Stimulated activated CD8-positive, alpha-beta memory T cell treated with anti-CD3 and anti-CD28 coated beads, Interleukin-4, amount 100 ng/mL, for 1 hour (primary cell): Measurements from ENCODE around the gene SEC14L2.
"Not testable (repeated sequence)": the region's sequence is repeated elsewhere in the genome, so short reads cannot be mapped to it uniquely, and the experiment has no call there.

Source experiments
- DNase-seq, 2 donors: peaks; one replicate each; pipeline ENCODE4 v3.0.0-alpha.2; 2020; ENCODE audit warnings: low read depth in 2 of 2, low spot score in 1 of 2

The SEC14L2 gene

GRCh38 chr22:30455075-30455840 lies 58.4 kb downstream of the SEC14L2 start:
- no peak for DNase-seq

DNA sequence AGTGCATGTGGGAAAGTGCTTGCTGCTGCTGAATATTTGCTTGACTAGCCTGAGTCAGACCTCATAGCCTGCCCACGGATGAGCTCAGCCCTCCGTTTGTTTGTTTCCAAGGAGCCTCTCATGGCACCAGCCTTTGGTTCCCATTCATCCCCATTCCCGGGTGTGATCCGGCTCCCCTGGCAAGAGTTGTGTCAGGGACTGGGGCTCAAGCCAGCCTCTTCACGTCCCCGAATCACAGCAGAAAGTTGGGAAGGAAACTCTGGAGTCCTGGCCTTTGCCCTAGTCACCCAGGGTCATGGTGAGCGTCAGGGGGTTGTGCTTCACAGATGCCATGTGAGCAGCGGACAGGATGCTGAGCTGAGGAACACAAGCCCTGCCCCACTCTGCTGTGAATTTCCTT lies 61.2 kb downstream of the SEC14L2 start:
- DNase-seq = no peak

DNA sequence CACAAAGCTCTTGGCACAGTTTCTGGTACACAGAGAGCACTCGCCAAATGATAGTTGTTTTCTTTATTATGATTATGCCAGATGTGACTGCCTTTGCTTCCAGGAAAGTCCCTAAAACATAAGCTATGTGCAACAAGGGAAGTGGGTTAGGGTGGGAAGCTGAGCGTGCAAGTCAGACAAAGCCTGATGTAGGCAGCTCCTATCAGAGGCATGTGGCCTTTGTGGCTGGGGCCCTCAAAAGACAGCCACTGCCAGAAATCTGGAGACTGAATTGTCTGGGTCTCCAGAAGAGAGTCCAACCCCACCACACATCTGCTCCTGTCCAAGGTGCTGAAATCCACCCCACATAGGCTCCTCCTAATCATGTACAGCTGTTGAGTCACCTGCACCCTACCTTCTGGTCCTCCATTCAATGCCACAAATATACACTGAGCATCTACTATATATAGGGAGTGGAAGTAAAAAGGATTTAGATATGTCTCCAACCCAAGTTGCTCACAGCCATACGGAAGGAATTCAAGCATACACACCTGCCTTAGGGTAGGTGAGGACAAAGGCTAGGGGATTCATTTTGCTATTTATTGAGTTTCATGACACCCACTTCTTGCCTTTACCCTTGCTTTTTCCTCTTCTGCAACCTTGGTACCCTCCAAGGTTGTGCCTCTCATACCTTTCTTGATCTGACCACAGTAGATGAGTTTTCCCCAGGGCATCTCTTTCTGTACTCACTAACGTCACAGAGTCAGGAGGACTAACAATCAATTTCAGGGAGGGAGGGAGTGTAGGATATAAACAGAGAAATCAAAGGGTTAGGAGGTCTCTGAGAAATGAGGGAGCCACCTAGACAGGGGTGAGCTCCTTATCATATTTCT lies 62.6 kb downstream of the SEC14L2 start:
- DNase-seq = no peak

- no peak for DNase-seq
These were observed 63.3 kb downstream of the SEC14L2 start for GRCh38 chr22:30460147-30460546.

GRCh38 chr22:30460555-30460954 lies 63.7 kb downstream of the SEC14L2 start:
- DNase-seq = not testable (repeated sequence)

DNA sequence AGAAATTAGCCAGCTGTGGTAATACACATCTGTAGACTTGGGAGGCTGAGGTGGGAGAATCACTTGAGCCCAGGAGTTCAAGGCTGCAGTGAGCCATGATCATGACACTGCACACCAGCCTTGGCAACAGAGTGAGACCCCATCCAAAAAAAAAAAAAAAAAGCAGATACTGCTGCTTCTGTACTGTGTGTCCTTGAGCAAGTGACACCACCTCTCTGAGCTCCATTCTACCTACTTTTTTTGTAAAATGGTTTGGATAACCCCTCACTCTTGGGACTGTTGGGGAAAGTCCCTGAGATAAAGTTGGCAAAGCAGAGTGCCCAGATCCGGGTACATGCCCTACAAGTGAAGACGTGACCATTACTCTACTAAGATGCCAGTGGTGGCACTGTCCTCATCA lies 72.3 kb downstream of the SEC14L2 start:
- DNase-seq = no peak

DNA sequence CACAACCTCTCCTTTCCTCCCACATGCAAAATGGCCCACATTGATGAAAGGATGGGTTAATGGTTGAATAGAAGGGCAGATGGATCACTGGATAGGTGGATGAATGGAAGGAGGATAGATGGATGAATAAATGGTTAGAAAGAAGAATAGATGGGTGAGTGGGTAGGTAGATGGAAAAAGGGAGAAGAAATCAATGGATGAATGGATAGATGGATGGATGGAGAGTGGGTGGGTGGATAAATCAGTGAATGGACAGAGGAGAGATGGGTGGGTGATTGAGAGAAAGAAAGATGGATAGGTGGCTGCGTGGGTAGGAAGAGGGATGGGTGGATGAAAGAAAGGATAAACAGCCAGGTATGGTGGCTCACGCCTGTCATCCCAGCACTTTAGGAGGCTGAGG lies 73.8 kb downstream of the SEC14L2 start:
- no peak for DNase-seq

- no peak for DNase-seq
These were observed 74.9 kb downstream of the SEC14L2 start, which contains the start of gene SEC14L3 for GRCh38 chr22:30471616-30472318. SEC14L3 (minus strand) TSS chr22:30472017; CDS start chr22:30471958, 59 bp downstream.

- no peak for DNase-seq
These were observed 76.3 kb downstream of the SEC14L2 start for GRCh38 chr22:30472994-30473720.

GRCh38 chr22:30474121-30474520 lies 77.3 kb downstream of the SEC14L2 start:
- no peak for DNase-seq
